ENCODE measurements around the gene CCL4L2.
"Not testable (repeated sequence)": the region's sequence is repeated elsewhere in the genome, so short reads cannot be mapped to it uniquely, and the experiment has no call there.

The CCL4L2 gene
- 0 to 0.21 (median 0.11) reads per million in 3 experiments for total RNA-seq

GRCh38 chr17:36210439-36211211 lies at the start of gene CCL4L2:
Gene CCL4L2, plus strand, starts transcription at chr17:36211063.
- DNase-seq = not testable (repeated sequence)

GRCh38 chr17:36168836-36169235 lies 42.0 kb upstream of the CCL4L2 start:
- not testable (repeated sequence) for DNase-seq

GRCh38 chr17:36176536-36176935 lies 34.3 kb upstream of the CCL4L2 start, which contains the start of gene TBC1D3B:
Gene TBC1D3B, minus strand, starts transcription at chr17:36176636. Its CDS starts 1,586 bp downstream, at chr17:36175050.
- DNase-seq = not testable (repeated sequence)

GRCh38 chr17:36181446-36182175 lies 29.3 kb upstream of the CCL4L2 start:
- DNase-seq = not testable (repeated sequence)

GRCh38 chr17:36182176-36183000 lies 28.5 kb upstream of the CCL4L2 start:
- DNase-seq = no peak

- DNase-seq = no peak
Measured at GRCh38 chr17:36183001-36183971, 27.6 kb upstream of the CCL4L2 start.

- DNase-seq = no peak
Measured at GRCh38 chr17:36184023-36184765, 26.7 kb upstream of the CCL4L2 start.

- no peak for DNase-seq
Measured at GRCh38 chr17:36185416-36185815, 25.4 kb upstream of the CCL4L2 start.

- DNase-seq = not testable (repeated sequence)
Measured at GRCh38 chr17:36186810-36187763, 23.8 kb upstream of the CCL4L2 start.

GRCh38 chr17:36187943-36188665 lies 22.8 kb upstream of the CCL4L2 start:
- not testable (repeated sequence) for DNase-seq

- no peak for DNase-seq
Measured at GRCh38 chr17:36188891-36189306, 22.0 kb upstream of the CCL4L2 start.

GRCh38 chr17:36189993-36190392 lies 20.9 kb upstream of the CCL4L2 start:
- not testable (repeated sequence) for DNase-seq

- not testable (repeated sequence) for DNase-seq
Measured at GRCh38 chr17:36190549-36191330, 20.1 kb upstream of the CCL4L2 start.

- DNase-seq = no peak
Measured at GRCh38 chr17:36193216-36193775, 17.6 kb upstream of the CCL4L2 start.

GRCh38 chr17:36194147-36194831 lies 16.6 kb upstream of the CCL4L2 start:
- DNase-seq = not testable (repeated sequence)

- DNase-seq = not testable (repeated sequence)
Measured at GRCh38 chr17:36194832-36195433, 15.9 kb upstream of the CCL4L2 start.

Data from central memory CD4-positive, alpha-beta T cell (primary cell).